ENCODE measurements around the gene SERPINE3.

Gene SERPINE3

DNA sequence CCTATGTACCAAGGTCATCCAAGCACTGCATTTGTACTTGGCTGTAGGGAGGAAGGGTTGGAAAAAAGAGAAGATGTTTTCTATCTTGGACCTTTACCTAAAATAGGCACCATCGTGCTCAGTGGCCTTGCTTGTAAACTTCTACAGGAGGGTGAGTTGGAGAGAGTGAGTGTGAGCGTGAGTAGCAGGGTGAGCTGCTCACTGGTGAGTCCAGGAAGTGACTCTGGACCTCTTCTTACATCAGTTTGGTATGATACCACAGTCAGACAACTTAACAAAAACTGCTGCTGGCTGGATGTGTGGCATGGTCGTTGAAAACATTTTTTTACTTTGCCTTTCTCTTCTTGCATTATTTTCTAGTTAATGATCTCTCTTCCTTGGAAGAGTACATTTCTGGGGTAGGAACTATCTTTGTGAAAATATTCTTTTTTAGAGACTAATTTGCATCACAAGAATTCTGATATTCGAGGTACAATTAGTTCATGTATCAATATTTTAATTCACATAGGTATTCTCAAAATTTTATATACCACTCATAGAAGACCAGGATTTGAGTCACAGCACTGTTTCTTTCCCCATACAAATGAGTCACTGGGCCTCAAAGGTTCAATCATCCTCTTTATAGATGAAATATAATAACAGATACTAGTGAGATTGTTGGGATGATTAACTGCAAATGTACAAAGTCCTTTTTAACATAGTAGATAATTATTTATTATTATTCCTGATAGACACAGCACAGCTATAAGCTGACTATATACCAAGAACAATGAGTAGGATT lies 651 bp downstream of the SERPINE3 start:
- no peaks in the 10 kb centered on the region for H3K36me3 ChIP-seq (ENCODE audit: control insufficient read depth in 2 of 2, insufficient read depth in 2 of 2, low read length in 2 of 2)
- no peak overlapping the region for H3K27ac ChIP-seq (ENCODE audit: low read depth in 2 of 2, low read length in 2 of 2)
- no peak overlapping the region for H3K4me3 ChIP-seq (ENCODE audit: low read length in 2 of 2)
- H3K9ac ChIP-seq (ENCODE audit: low read depth in 1 of 2, low read length in 2 of 2) = no peak overlapping the region
- H3K27me3 ChIP-seq (ENCODE audit: control insufficient read depth in 2 of 2, insufficient read depth in 2 of 2, low read length in 2 of 2) = no peaks in the 10 kb centered on the region
- no peaks in the 10 kb centered on the region for H3K4me1 ChIP-seq (ENCODE audit: control insufficient read depth in 2 of 2, insufficient read depth in 2 of 2, low read length in 2 of 2)
- H3K9me3 ChIP-seq (ENCODE audit: control insufficient read depth in 2 of 2, low read length in 2 of 2) = no peaks in the 10 kb centered on the region

DNA sequence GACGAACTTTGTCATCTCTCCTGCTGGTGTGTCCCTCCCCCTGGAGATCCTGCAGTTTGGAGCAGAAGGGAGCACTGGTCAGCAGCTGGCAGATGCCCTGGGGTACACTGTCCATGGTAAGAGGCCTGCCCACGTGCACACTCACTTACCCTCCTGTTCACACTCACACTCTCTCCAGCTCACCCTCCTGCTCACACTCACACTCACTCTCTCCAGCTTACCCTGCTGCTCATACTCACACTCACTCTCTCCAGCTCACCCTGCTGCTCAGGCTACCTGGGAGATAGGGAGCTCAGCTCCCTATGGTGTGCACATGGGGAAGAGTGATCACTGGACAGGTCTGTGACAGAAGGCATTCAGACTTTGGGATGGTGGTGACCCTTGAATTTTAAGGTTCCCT lies 1.7 kb downstream of the SERPINE3 start:
- Histone ChIP-seq H3K27me3 (ENCODE audit: control insufficient read depth in 2 of 2, insufficient read depth in 2 of 2, low read length in 2 of 2) (no peaks in the 10 kb centered on the region), H3K4me1 (ENCODE audit: control insufficient read depth in 2 of 2, insufficient read depth in 2 of 2, low read length in 2 of 2) (no peaks in the 10 kb centered on the region), H3K36me3 (ENCODE audit: control insufficient read depth in 2 of 2, insufficient read depth in 2 of 2, low read length in 2 of 2) (no peaks in the 10 kb centered on the region), H3K27ac (ENCODE audit: low read depth in 2 of 2, low read length in 2 of 2) (no peak overlapping the region), H3K4me3 (ENCODE audit: low read length in 2 of 2) (no peak overlapping the region), H3K9me3 (ENCODE audit: control insufficient read depth in 2 of 2, low read length in 2 of 2) (no peaks in the 10 kb centered on the region), H3K9ac (ENCODE audit: low read depth in 1 of 2, low read length in 2 of 2) (no peak overlapping the region)

DNA sequence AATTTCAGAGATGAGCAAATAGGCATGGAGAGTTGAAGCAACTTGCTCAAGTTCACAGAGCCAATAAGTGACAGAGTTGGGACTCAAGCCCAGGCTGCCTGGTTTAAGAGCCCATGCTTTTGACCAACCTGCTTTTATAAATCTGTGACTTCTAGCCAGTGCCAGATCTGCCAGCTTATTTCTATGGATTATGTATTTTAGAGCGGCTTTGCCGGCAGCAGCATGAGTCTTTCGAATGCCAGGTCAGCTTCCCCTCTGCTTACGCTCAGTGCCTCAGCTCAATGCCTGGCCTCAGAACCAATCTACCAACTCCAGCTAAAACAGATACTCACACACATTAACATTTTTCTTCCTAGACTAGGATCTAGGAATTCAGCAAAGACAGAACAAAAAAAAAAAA lies 2.3 kb downstream of the SERPINE3 start:
- no peak overlapping the region for H3K4me3 ChIP-seq (ENCODE audit: low read length in 2 of 2)
- H3K9ac ChIP-seq (ENCODE audit: low read depth in 1 of 2, low read length in 2 of 2) = no peak overlapping the region
- no peaks in the 10 kb centered on the region for H3K9me3 ChIP-seq (ENCODE audit: control insufficient read depth in 2 of 2, low read length in 2 of 2)
- H3K27me3 ChIP-seq (ENCODE audit: control insufficient read depth in 2 of 2, insufficient read depth in 2 of 2, low read length in 2 of 2) = no peaks in the 10 kb centered on the region
- no peaks in the 10 kb centered on the region for H3K36me3 ChIP-seq (ENCODE audit: control insufficient read depth in 2 of 2, insufficient read depth in 2 of 2, low read length in 2 of 2)
- no peaks in the 10 kb centered on the region for H3K4me1 ChIP-seq (ENCODE audit: control insufficient read depth in 2 of 2, insufficient read depth in 2 of 2, low read length in 2 of 2)
- no peak overlapping the region for H3K27ac ChIP-seq (ENCODE audit: low read depth in 2 of 2, low read length in 2 of 2)

DNA sequence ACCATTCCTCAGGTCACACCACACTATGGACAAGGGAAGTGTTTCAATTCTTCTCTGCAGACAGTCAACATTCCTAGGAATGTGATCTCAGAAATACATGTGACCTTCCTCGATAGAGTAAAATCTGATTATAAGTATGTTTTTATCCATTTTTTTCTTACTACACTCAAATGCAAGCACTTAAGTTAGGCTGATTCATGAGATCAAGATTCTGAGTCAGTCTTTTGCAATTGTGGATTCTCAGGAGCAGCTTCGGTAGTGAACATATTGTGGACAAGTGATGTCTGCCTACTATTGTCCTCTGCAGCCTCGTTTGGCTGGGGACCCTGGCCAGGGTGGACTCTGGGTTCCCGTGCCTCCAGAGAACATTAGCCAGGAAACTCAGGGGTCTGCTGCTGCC lies 3.2 kb downstream of the SERPINE3 start:
- no peak overlapping the region for H3K9ac ChIP-seq (ENCODE audit: low read depth in 1 of 2, low read length in 2 of 2)
- no peaks in the 10 kb centered on the region for H3K27me3 ChIP-seq (ENCODE audit: control insufficient read depth in 2 of 2, insufficient read depth in 2 of 2, low read length in 2 of 2)
- no peaks in the 10 kb centered on the region for H3K9me3 ChIP-seq (ENCODE audit: control insufficient read depth in 2 of 2, low read length in 2 of 2)
- H3K27ac ChIP-seq (ENCODE audit: low read depth in 2 of 2, low read length in 2 of 2) = no peak overlapping the region
- no peaks in the 10 kb centered on the region for H3K36me3 ChIP-seq (ENCODE audit: control insufficient read depth in 2 of 2, insufficient read depth in 2 of 2, low read length in 2 of 2)
- no peak overlapping the region for H3K4me3 ChIP-seq (ENCODE audit: low read length in 2 of 2)
- H3K4me1 ChIP-seq (ENCODE audit: control insufficient read depth in 2 of 2, insufficient read depth in 2 of 2, low read length in 2 of 2) = no peaks in the 10 kb centered on the region

DNA sequence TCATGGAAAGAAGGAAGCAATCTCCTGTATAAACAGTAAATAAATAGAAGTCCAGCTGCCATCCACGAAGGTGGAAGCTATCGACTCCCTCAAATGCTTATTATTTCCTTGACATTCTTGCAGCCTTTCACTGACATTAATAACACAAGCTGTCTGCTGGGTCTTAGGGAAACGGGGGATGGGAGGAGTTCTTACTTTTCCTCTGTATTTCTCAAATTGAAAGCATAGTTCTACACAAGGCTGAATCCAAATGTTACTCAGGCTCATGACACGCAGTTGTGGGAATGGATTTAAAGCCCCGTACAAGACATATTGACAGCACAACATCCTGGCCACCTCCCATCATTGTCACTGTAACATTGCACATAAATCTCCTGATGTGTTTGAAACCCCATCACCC lies 4.0 kb downstream of the SERPINE3 start:
- no peaks in the 10 kb centered on the region for H3K4me1 ChIP-seq (ENCODE audit: control insufficient read depth in 2 of 2, insufficient read depth in 2 of 2, low read length in 2 of 2)
- H3K36me3 ChIP-seq (ENCODE audit: control insufficient read depth in 2 of 2, insufficient read depth in 2 of 2, low read length in 2 of 2) = no peaks in the 10 kb centered on the region
- H3K9ac ChIP-seq (ENCODE audit: low read depth in 1 of 2, low read length in 2 of 2) = no peak overlapping the region
- no peaks in the 10 kb centered on the region for H3K27me3 ChIP-seq (ENCODE audit: control insufficient read depth in 2 of 2, insufficient read depth in 2 of 2, low read length in 2 of 2)
- H3K27ac ChIP-seq (ENCODE audit: low read depth in 2 of 2, low read length in 2 of 2) = no peak overlapping the region
- no peak overlapping the region for H3K4me3 ChIP-seq (ENCODE audit: low read length in 2 of 2)
- no peaks in the 10 kb centered on the region for H3K9me3 ChIP-seq (ENCODE audit: control insufficient read depth in 2 of 2, low read length in 2 of 2)

DNA sequence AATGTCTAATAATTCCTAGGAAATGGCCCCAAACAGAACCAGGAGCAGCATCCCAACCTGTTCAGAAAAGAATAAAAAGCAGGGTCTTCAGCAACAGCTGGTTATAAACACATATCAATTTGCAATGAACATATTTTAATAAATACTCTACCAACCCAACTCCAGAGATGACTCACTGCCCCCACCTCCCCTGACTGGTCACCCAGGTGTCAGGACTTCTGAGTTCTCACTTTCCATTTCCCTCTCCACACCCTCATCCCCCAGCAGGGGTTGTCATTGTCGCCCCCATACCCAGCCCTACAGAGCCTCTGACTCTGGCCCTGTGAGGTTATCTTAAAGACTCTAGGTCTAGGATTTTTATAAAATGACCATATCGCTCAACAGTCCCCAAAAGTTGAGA lies 6.9 kb downstream of the SERPINE3 start:
- Histone ChIP-seq H3K27ac (ENCODE audit: low read depth in 2 of 2, low read length in 2 of 2) (no peak overlapping the region), H3K9ac (ENCODE audit: low read depth in 1 of 2, low read length in 2 of 2) (no peak overlapping the region), H3K4me1 (ENCODE audit: control insufficient read depth in 2 of 2, insufficient read depth in 2 of 2, low read length in 2 of 2) (no peaks in the 10 kb centered on the region)

DNA sequence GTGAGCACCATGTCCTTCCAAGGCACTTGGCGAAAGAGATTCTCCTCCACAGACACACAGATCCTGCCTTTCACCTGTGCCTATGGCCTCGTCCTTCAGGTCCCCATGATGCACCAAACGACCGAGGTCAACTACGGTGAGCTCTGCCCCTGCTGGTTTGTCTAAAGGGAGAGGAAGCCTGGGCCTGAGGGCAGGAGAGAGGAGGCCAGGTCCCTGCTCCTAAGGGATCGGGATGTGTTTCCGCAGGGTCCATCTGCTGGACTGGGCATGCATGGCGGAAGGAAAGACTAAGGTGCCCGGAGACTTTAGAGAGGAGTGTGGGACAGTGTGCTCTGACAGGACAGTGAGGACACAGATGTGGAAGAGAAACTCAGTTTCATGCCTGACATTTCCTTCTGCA lies 7.6 kb downstream of the SERPINE3 start:
- Histone ChIP-seq H3K4me1 (ENCODE audit: control insufficient read depth in 2 of 2, insufficient read depth in 2 of 2, low read length in 2 of 2) (no peaks in the 10 kb centered on the region), H3K27ac (ENCODE audit: low read depth in 2 of 2, low read length in 2 of 2) (no peak overlapping the region), H3K9me3 (ENCODE audit: control insufficient read depth in 2 of 2, low read length in 2 of 2) (no peaks in the 10 kb centered on the region), H3K9ac (ENCODE audit: low read depth in 1 of 2, low read length in 2 of 2) (no peak overlapping the region), H3K4me3 (ENCODE audit: low read length in 2 of 2) (no peak overlapping the region), H3K36me3 (ENCODE audit: control insufficient read depth in 2 of 2, insufficient read depth in 2 of 2, low read length in 2 of 2) (no peaks in the 10 kb centered on the region), H3K27me3 (ENCODE audit: control insufficient read depth in 2 of 2, insufficient read depth in 2 of 2, low read length in 2 of 2) (no peaks in the 10 kb centered on the region)

More for the DNA sequence above, 6.9 kb downstream of the SERPINE3 start:
- Histone ChIP-seq H3K27me3 (ENCODE audit: control insufficient read depth in 2 of 2, insufficient read depth in 2 of 2, low read length in 2 of 2) (no peaks in the 10 kb centered on the region), H3K4me3 (ENCODE audit: low read length in 2 of 2) (no peak overlapping the region), H3K36me3 (ENCODE audit: control insufficient read depth in 2 of 2, insufficient read depth in 2 of 2, low read length in 2 of 2) (no peaks in the 10 kb centered on the region), H3K9me3 (ENCODE audit: control insufficient read depth in 2 of 2, low read length in 2 of 2) (no peaks in the 10 kb centered on the region)

DNA sequence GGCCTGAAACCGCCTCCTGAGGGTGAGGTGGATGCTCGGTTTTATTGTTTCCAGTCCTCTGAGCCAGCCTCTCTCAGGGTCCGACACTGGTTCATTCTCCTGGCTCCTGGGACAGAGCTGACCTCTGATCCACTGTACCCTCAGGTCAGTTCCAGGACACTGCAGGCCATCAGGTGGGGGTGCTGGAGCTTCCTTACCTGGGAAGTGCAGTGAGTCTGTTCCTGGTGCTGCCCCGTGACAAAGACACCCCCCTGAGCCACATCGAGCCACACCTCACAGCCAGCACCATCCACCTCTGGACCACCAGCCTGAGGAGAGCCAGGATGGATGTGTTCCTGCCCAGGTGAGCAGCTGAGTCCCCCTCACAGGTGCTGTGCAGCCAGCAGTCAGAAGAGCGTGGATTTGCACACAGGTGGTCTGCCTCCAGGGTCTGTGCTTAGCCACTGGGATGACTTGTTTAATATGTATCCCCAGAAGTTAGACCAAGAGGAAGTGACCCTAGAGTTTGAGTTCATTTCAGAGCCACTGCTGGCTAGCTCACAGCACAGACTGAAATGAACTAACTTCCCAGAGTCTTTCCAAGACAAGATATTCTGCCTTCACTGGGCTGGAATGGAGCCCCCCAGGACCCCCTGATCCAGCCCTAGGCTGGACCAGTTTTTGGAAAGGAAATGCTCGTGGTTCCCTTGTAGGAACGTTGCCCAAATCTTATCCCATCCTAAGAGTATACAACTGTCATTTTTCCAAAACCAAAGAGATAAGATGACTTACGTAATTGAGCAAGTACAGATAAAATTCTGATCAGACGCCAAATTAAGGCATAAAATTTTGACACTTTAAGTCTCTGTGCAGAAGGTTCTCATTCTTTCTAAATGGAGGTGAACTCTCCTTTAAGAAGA lies 8.8 kb downstream of the SERPINE3 start:
- H3K4me3 ChIP-seq (ENCODE audit: low read length in 2 of 2) = no peak overlapping the region
- H3K27me3 ChIP-seq (ENCODE audit: control insufficient read depth in 2 of 2, insufficient read depth in 2 of 2, low read length in 2 of 2) = no peaks in the 10 kb centered on the region
- no peak overlapping the region for H3K9ac ChIP-seq (ENCODE audit: low read depth in 1 of 2, low read length in 2 of 2)
- no peaks in the 10 kb centered on the region for H3K36me3 ChIP-seq (ENCODE audit: control insufficient read depth in 2 of 2, insufficient read depth in 2 of 2, low read length in 2 of 2)
- H3K9me3 ChIP-seq (ENCODE audit: control insufficient read depth in 2 of 2, low read length in 2 of 2) = no peaks in the 10 kb centered on the region
- no peak overlapping the region for H3K27ac ChIP-seq (ENCODE audit: low read depth in 2 of 2, low read length in 2 of 2)
- no peaks in the 10 kb centered on the region for H3K4me1 ChIP-seq (ENCODE audit: control insufficient read depth in 2 of 2, insufficient read depth in 2 of 2, low read length in 2 of 2)

DNA sequence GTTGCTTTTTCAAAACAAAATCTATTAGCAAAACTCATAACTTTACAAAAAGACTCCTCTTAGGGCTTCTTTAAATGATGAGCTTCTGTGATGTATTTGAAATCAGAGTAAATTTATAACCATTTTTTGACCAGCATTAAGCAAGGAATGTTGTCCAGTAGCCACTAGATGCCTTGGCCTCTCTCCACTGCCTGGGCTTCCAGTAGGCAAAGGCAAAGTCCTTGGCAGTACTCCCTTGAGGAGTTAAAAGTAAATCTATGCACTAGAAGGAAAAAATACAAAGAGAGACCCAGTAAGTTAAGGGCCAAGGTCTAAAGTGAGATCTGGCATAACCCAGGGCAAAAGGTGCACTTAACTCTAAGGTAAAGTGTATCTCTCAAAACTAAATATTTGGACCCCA lies 9.5 kb downstream of the SERPINE3 start:
- Histone ChIP-seq H3K4me3 (ENCODE audit: low read length in 2 of 2) (no peak overlapping the region), H3K9me3 (ENCODE audit: control insufficient read depth in 2 of 2, low read length in 2 of 2) (no peaks in the 10 kb centered on the region), H3K9ac (ENCODE audit: low read depth in 1 of 2, low read length in 2 of 2) (no peak overlapping the region), H3K27me3 (ENCODE audit: control insufficient read depth in 2 of 2, insufficient read depth in 2 of 2, low read length in 2 of 2) (no peaks in the 10 kb centered on the region), H3K27ac (ENCODE audit: low read depth in 2 of 2, low read length in 2 of 2) (no peak overlapping the region), H3K4me1 (ENCODE audit: control insufficient read depth in 2 of 2, insufficient read depth in 2 of 2, low read length in 2 of 2) (no peaks in the 10 kb centered on the region), H3K36me3 (ENCODE audit: control insufficient read depth in 2 of 2, insufficient read depth in 2 of 2, low read length in 2 of 2) (no peaks in the 10 kb centered on the region)

DNA sequence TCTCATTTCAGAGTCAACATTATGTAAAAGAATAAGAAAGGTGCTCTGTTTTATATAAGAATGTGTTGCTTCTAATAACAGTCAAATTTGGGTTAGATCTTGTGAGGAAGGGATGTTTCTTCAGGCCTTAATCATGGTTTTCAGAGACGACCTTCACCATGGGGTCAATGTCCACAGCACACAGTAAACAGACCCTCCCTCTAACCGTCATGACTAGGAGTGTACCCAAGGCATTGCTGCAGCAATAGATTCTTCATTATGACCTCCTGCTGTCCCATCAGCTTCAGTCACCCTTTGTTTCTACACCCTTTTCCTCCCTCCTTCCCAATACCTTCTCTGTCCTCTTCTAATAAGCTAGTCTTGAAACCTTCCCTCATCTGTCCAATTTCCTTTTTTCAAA lies 15.7 kb downstream of the SERPINE3 start:
- no peaks in the 10 kb centered on the region for H3K27me3 ChIP-seq (ENCODE audit: control insufficient read depth in 2 of 2, insufficient read depth in 2 of 2, low read length in 2 of 2)
- no peak overlapping the region for H3K9ac ChIP-seq (ENCODE audit: low read depth in 1 of 2, low read length in 2 of 2)
- no peaks in the 10 kb centered on the region for H3K36me3 ChIP-seq (ENCODE audit: control insufficient read depth in 2 of 2, insufficient read depth in 2 of 2, low read length in 2 of 2)
- H3K4me3 ChIP-seq (ENCODE audit: low read length in 2 of 2) = no peak overlapping the region
- H3K9me3 ChIP-seq (ENCODE audit: control insufficient read depth in 2 of 2, low read length in 2 of 2) = no peaks in the 10 kb centered on the region
- no peak overlapping the region for H3K27ac ChIP-seq (ENCODE audit: low read depth in 2 of 2, low read length in 2 of 2)
- H3K4me1 ChIP-seq (ENCODE audit: control insufficient read depth in 2 of 2, insufficient read depth in 2 of 2, low read length in 2 of 2) = no peaks in the 10 kb centered on the region

All from mucosa of rectum (tissue), 2 donors.